Measurements from ENCODE around the gene GZMM.

DNA sequence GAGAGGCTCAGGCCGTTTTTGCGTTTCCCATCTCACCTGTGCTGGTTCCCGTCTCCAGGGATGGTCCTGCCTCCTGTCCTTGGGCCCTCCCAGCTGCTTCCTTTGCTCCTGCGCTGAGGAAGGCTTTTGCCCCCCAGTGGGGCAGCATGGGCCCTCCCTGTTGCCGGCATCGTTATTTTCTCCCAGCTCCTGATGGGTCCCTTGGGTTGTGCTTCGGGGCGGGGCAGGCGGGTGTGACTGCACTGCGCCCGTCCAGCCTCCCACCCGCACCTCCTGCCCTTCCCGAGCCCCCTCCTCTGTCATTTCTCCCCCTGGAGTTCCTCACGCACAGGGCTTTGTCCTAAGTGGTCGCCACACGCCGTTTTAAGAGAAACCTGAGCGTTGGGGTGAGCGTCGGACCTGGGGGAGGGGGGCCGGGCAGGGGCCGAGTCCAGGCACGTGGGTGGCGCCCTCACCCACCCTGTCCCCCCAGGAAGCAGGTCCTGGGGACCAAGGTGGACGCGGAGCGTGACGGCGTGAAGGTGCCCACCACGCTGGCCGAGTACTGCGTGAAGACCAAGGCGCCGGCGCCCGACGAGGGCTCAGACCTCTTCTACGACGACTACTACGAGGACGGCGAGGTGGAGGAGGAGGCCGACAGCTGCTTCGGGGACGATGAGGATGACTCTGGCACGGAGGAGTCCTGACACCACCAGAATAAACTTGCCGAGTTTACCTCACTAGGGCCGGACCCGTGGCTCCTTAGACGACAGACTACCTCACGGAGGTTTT, 2.8 kb upstream of the GZMM start:
- TF ChIP-seq, protein P1, sequence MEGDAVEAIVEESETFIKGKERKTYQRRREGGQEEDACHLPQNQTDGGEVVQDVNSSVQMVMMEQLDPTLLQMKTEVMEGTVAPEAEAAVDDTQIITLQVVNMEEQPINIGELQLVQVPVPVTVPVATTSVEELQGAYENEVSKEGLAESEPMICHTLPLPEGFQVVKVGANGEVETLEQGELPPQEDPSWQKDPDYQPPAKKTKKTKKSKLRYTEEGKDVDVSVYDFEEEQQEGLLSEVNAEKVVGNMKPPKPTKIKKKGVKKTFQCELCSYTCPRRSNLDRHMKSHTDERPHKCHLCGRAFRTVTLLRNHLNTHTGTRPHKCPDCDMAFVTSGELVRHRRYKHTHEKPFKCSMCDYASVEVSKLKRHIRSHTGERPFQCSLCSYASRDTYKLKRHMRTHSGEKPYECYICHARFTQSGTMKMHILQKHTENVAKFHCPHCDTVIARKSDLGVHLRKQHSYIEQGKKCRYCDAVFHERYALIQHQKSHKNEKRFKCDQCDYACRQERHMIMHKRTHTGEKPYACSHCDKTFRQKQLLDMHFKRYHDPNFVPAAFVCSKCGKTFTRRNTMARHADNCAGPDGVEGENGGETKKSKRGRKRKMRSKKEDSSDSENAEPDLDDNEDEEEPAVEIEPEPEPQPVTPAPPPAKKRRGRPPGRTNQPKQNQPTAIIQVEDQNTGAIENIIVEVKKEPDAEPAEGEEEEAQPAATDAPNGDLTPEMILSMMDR (IDR thresholded peaks at IDR 0.05): no peak
- no peak for TF ChIP-seq POLR2A (IDR thresholded peaks at IDR 0.05)
- TF ChIP-seq EP300 (IDR thresholded peaks at IDR 0.05): no peak
